ENCODE data around the gene PCLO.

DNA sequence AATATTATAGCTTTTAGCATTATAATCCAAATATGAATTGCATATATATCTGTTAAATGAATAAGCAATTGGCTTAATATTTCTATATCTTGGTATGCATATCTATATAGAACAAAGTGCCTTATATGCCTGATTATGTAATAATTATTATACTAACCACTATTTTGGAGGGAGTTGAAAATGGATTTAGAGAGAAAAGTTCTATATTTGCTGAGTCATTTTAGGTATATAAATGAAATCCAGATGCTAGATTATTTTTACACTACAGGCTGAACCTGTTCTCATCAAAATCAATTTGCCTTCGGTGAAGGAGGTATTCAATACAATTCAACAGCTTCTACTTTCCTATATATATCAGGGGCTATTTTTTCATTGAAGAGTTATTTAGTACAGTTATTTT is 276.4 kb downstream of the PCLO start:
- TF ChIP-seq, protein P1, sequence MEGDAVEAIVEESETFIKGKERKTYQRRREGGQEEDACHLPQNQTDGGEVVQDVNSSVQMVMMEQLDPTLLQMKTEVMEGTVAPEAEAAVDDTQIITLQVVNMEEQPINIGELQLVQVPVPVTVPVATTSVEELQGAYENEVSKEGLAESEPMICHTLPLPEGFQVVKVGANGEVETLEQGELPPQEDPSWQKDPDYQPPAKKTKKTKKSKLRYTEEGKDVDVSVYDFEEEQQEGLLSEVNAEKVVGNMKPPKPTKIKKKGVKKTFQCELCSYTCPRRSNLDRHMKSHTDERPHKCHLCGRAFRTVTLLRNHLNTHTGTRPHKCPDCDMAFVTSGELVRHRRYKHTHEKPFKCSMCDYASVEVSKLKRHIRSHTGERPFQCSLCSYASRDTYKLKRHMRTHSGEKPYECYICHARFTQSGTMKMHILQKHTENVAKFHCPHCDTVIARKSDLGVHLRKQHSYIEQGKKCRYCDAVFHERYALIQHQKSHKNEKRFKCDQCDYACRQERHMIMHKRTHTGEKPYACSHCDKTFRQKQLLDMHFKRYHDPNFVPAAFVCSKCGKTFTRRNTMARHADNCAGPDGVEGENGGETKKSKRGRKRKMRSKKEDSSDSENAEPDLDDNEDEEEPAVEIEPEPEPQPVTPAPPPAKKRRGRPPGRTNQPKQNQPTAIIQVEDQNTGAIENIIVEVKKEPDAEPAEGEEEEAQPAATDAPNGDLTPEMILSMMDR (IDR thresholded peaks at IDR 0.05): no peak
- TF ChIP-seq POLR2A (IDR thresholded peaks at IDR 0.05): no peak
